Measurements from ENCODE around the gene SLC37A3.

GRCh38 chr7:140334341-140335057, 63.8 kb downstream of the SLC37A3 start:
- TF ChIP-seq POLR2AphosphoS5 (IDR thresholded peaks at IDR 0.05): no peak
- no peak for TF ChIP-seq CTCF (IDR thresholded peaks at IDR 0.05)
- TF ChIP-seq POLR2A (IDR thresholded peaks at IDR 0.05): no peak

Measured in gastroesophageal sphincter (tissue), 3 donors.